H9 (cell line): ENCODE results near the gene DMD. TPM values are rescaled to one million over a fixed set of nuclear protein-coding genes. Genes with fewer than 3 reads are reported as not detected.

Experiments used
- DNase-seq: peaks from one replicate; pipeline ENCODE4 v3.0.0-alpha.2; 2017
- H2AFZ ChIP-seq: one replicate; pipeline ENCODE4 v1.6.1; 2013; ENCODE audit warnings: mild to moderate bottlenecking, low read length, control low read depth, moderate library complexity
- H2AK5ac ChIP-seq: 2 replicates; pipeline ENCODE4 v1.6.1; 2013; ENCODE audit warnings: low read length, control low read depth, mixed read lengths; ENCODE audit not compliant: insufficient read length
- H2BK120ac ChIP-seq: one replicate; pipeline ENCODE4 v1.6.1; 2013; ENCODE audit warnings: low read depth, mild to moderate bottlenecking, low read length, control low read depth, inconsistent platforms; ENCODE audit not compliant: poor library complexity, severe bottlenecking
- H2BK12ac ChIP-seq: 2 replicates; pipeline ENCODE4 v1.6.1; 2013; ENCODE audit warnings: low read length, control low read depth, mixed read lengths, low read depth; ENCODE audit not compliant: insufficient read length
- H2BK15ac ChIP-seq: 2 replicates; pipeline ENCODE4 v1.6.1; 2013; ENCODE audit warnings: low read depth, low read length, control low read depth
- H2BK20ac ChIP-seq: one replicate; pipeline ENCODE4 v1.6.1; 2013; ENCODE audit warnings: low read depth, mild to moderate bottlenecking, low read length, control low read depth, inconsistent platforms; ENCODE audit not compliant: poor library complexity, severe bottlenecking
- H2BK5ac ChIP-seq: 2 replicates; pipeline ENCODE4 v1.6.1; 2013; ENCODE audit warnings: low read length, control low read depth, mixed read lengths; ENCODE audit not compliant: insufficient read length
- H3K14ac ChIP-seq: 2 replicates; pipeline ENCODE4 v1.6.1; 2013; ENCODE audit warnings: low read length, control low read depth; ENCODE audit not compliant: insufficient read depth
- H3K18ac ChIP-seq: 2 replicates; pipeline ENCODE4 v1.6.1; 2013; ENCODE audit warnings: low read depth, mild to moderate bottlenecking, mixed read lengths, low read length, control low read depth; ENCODE audit not compliant: insufficient read length
- H3K23ac ChIP-seq: 2 replicates; pipeline ENCODE4 v1.6.1; 2013; ENCODE audit warnings: low read length, control low read depth, mixed read lengths, low read depth; ENCODE audit not compliant: insufficient read length
- H3K23me2 ChIP-seq: 2 replicates; pipeline ENCODE4 v1.6.1; 2013; ENCODE audit warnings: low read depth, mild to moderate bottlenecking, mixed read lengths, low read length, control low read depth; ENCODE audit not compliant: insufficient read length, poor library complexity, severe bottlenecking
- H3K27ac ChIP-seq: 2 replicates; pipeline ENCODE4 v1.5.1; 2013; ENCODE audit warnings: low read length, control low read depth, mixed read lengths, low read depth; ENCODE audit not compliant: insufficient read length
- H3K27me3 ChIP-seq: 2 replicates; pipeline ENCODE4 v1.6.1; 2013; ENCODE audit warnings: low read length, control low read depth, inconsistent platforms; ENCODE audit not compliant: insufficient read depth
- H3K4ac ChIP-seq: 2 replicates; pipeline ENCODE4 v1.6.1; 2013; ENCODE audit warnings: low read depth, mild to moderate bottlenecking, control low read depth, inconsistent platforms, low read length, moderate library complexity
- H3K4me1 ChIP-seq: 2 replicates; pipeline ENCODE4 v1.6.1; 2013; ENCODE audit warnings: low read length, control low read depth, inconsistent platforms; ENCODE audit not compliant: insufficient read depth
- H3K4me2 ChIP-seq: 2 replicates; pipeline ENCODE4 v1.6.1; 2013; ENCODE audit warnings: low read length, control low read depth, mixed read lengths; ENCODE audit not compliant: insufficient read length, insufficient read depth
- H3K56ac ChIP-seq: 2 replicates; pipeline ENCODE4 v1.6.1; 2013; ENCODE audit warnings: low read depth, mild to moderate bottlenecking, mixed read lengths, low read length, control low read depth; ENCODE audit not compliant: insufficient read length
- H3K79me1 ChIP-seq: 2 replicates; pipeline ENCODE4 v1.6.1; 2013; ENCODE audit warnings: low read depth, mild to moderate bottlenecking, moderate library complexity, low read length, control low read depth, inconsistent platforms; ENCODE audit not compliant: insufficient read depth, poor library complexity, severe bottlenecking
- H3K79me2 ChIP-seq: 2 replicates; pipeline ENCODE4 v1.6.1; 2013; ENCODE audit warnings: low read length, control low read depth, inconsistent platforms; ENCODE audit not compliant: insufficient read depth
- H3K9ac ChIP-seq: 2 replicates; pipeline ENCODE4 v1.6.1; 2013; ENCODE audit warnings: low read length, control low read depth, mixed read lengths; ENCODE audit not compliant: insufficient read length; ENCODE audit errors: extremely low read depth
- H3K9me3 ChIP-seq: one replicate; pipeline ENCODE4 v1.6.1; 2013; ENCODE audit warnings: low read depth, low read length, inconsistent platforms; ENCODE audit not compliant: control insufficient read depth
- H3T11ph ChIP-seq: one replicate; pipeline ENCODE4 v1.6.1; 2013; ENCODE audit warnings: mild to moderate bottlenecking, low read length, control low read depth, inconsistent platforms
- H4K20me1 ChIP-seq: one replicate; pipeline ENCODE4 v1.6.1; 2013; ENCODE audit not compliant: control insufficient read depth, insufficient read length, insufficient read depth
- H4K5ac ChIP-seq: 2 replicates; pipeline ENCODE4 v1.6.1; 2013; ENCODE audit warnings: low read depth, mild to moderate bottlenecking, mixed read lengths, low read length, control low read depth; ENCODE audit not compliant: insufficient read length
- H4K8ac ChIP-seq: replicated peaks from 2 replicates; pipeline ENCODE4 v1.6.1; 2013; ENCODE audit warnings: low read length, control low read depth, mixed read lengths, low read depth; ENCODE audit not compliant: insufficient read length
- H4K91ac ChIP-seq: 2 replicates; pipeline ENCODE4 v1.6.1; 2013; ENCODE audit warnings: low read depth, mild to moderate bottlenecking, moderate library complexity, mixed read lengths, low read length, control low read depth; ENCODE audit not compliant: insufficient read length
- H3K27ac Mint-ChIP-seq, 3 experiments: 2 replicates in 2 of 3; 3 replicates in 1 of 3; pipeline ENCODE4 v1.8.0; 2020 to 2021; ENCODE audit warnings: mixed read lengths in 3 of 3, mild to moderate bottlenecking in 1 of 3, moderate library complexity in 1 of 3
- H3K27me3 Mint-ChIP-seq: 2 replicates; pipeline ENCODE4 v1.8.0; 2021; ENCODE audit warnings: low read depth, mild to moderate bottlenecking, moderate library complexity, mixed read lengths
- H3K36me3 Mint-ChIP-seq, 3 experiments: 2 replicates in 2 of 3; 3 replicates in 1 of 3; pipeline ENCODE4 v1.8.0; 2020 to 2021; ENCODE audit warnings: low read depth in 3 of 3, mixed read lengths in 3 of 3; ENCODE audit not compliant: insufficient read depth in 1 of 3
- H3K4me1 Mint-ChIP-seq, 2 experiments: 2 replicates each; pipeline ENCODE4 v1.8.0; 2020; ENCODE audit warnings: mixed read lengths in 2 of 2
- H3K4me3 Mint-ChIP-seq, 2 experiments: 2 replicates in 1 of 2; 3 replicates in 1 of 2; pipeline ENCODE4 v1.8.0; 2020 to 2021; ENCODE audit warnings: mild to moderate bottlenecking in 2 of 2, mixed read lengths in 2 of 2, moderate library complexity in 1 of 2
- H3K9me3 Mint-ChIP-seq, 2 experiments: 2 replicates in 1 of 2; 3 replicates in 1 of 2; pipeline ENCODE4 v1.8.0; 2020; ENCODE audit warnings: mild to moderate bottlenecking in 2 of 2, mixed read lengths in 2 of 2, moderate library complexity in 1 of 2
- CTCF ChIP-seq: fragments of 200-600 bp; sonication (generic); conservative IDR thresholded peaks from 3 replicates; pipeline ENCODE4 v1.8.0; 2021; ENCODE audit warnings: antibody characterized with exemption, mild to moderate bottlenecking
- WGBS: extraction: QIAGEN DNeasy Blood & Tissue Kit; methylation state at CpG from one replicate; pipeline ENCODE4 v1.1.7; 2013; ENCODE audit warnings: missing lambda C conversion rate, low lambda C conversion rate, mixed read lengths; ENCODE audit not compliant: insufficient read length; ENCODE audit errors: extremely low coverage; 5-methylcytosine and 5-hydroxymethylcytosine counted together
- total RNA-seq: library from RNA; stranded (reverse); gene quantifications from 2 replicates; pipeline ENCODE4 v1.2.1, GENCODE V29; 2021

DMD gene
- total RNA-seq, 1 experiment from 2014 or later, result 3.8 TPM

DNA sequence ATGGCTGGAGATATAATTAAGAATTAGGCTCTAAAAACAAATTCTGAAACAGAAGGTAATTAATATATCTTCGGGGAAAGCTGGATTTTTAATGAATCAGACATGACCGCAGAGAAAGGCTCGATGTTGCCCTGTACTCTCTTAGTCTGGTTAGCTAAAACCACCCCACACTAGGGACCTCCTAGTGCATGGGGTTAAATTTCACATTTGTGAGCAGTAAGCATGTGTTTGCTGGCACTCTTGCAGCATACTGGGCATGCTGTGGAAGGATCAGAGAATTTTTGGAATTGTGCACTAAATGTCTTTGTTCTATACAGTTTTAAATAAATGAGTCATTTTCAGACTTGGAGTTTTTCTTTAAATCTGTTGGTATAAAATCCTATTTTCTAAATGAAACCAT, 1663.9 kb downstream of the DMD start:
- Mint-ChIP-seq H3K36me3 (peaks cover 0 to 2% (median 1%) of the 10 kb centered on the region in 3 experiments; a peak in 2 of 7 replicates), H3K9me3 (peaks cover 47 to 59% of the 10 kb centered on the region in 2 experiments), H3K4me1 (peaks cover 3 to 4% of the 10 kb centered on the region in 2 experiments; a peak in 2 of 4 replicates), H3K27me3 (no peaks in the 10 kb centered on the region), H3K4me3 (no peak overlapping the region), H3K27ac (no peak overlapping the region)
- no peak overlapping the region for H3K23ac ChIP-seq
- H3K23me2 ChIP-seq, result no peaks in the 10 kb centered on the region
- H3K18ac ChIP-seq, result no peak overlapping the region
- no peak overlapping the region for H3K14ac ChIP-seq
- H4K91ac ChIP-seq, result no peak overlapping the region
- no peak for TF ChIP-seq CTCF
- no peak for DNase-seq
- H3K4me2 ChIP-seq, result no peak overlapping the region
- no peak overlapping the region for H2BK20ac ChIP-seq
- no peaks in the 10 kb centered on the region for H3K27me3 ChIP-seq
- H2AK5ac ChIP-seq, result no peak overlapping the region
- H2BK5ac ChIP-seq, result no peak overlapping the region
- peaks cover 3% of the 10 kb centered on the region; the same call in 1 of the 2 replicates for H3K4me1 ChIP-seq
- no peak overlapping the region for H4K8ac ChIP-seq
- no peaks in the 10 kb centered on the region for H4K20me1 ChIP-seq
- no peak overlapping the region for H2BK12ac ChIP-seq
- H2AFZ ChIP-seq, result no peak overlapping the region
- H3K79me1 ChIP-seq, result no peaks in the 10 kb centered on the region
- no peak overlapping the region for H3K9ac ChIP-seq
- H3K9me3 ChIP-seq, result no peaks in the 10 kb centered on the region
- H3K27ac ChIP-seq, result no peak overlapping the region
- H3K56ac ChIP-seq, result no peak overlapping the region
- WGBS, result no CpG with 5 or more reads among the region's 3 CpGs
- no peaks in the 10 kb centered on the region for H3K79me2 ChIP-seq
- no peak overlapping the region for H3T11ph ChIP-seq
- no peak overlapping the region for H4K5ac ChIP-seq
- no peak overlapping the region for H2BK120ac ChIP-seq
- no peak overlapping the region for H3K4ac ChIP-seq
- H2BK15ac ChIP-seq, result no peak overlapping the region
